Measurements from ENCODE around the gene CYP3A7.
"Not testable (repeated sequence)": the region's sequence is repeated elsewhere in the genome, so short reads cannot be mapped to it uniquely, and the experiment has no call there.

The CYP3A7 gene

GRCh38 chr7:99685871-99686608 lies 49.0 kb downstream of the CYP3A7 start:
- not testable (repeated sequence) for H3K4me1 ChIP-seq; H3K4me3 ChIP-seq (ENCODE audit: low read depth, low read length); H3K9me3 ChIP-seq (ENCODE audit: control insufficient read depth, low read length); H3K79me2 ChIP-seq; H3K9ac ChIP-seq; H3K27ac ChIP-seq; H2AFZ ChIP-seq; H3K27me3 ChIP-seq (ENCODE audit: control insufficient read depth, insufficient read depth, low read length); H3K36me3 ChIP-seq (ENCODE audit: control insufficient read depth, insufficient read depth, low read length); H3K4me2 ChIP-seq (ENCODE audit: low read length)

GRCh38 chr7:99685129-99685758 lies 49.8 kb downstream of the CYP3A7 start:
- Histone ChIP-seq H3K79me2 (no peaks in the 10 kb centered on the region), H3K27me3 (ENCODE audit: control insufficient read depth, insufficient read depth, low read length) (no peaks in the 10 kb centered on the region), H3K9me3 (ENCODE audit: control insufficient read depth, low read length) (no peaks in the 10 kb centered on the region), H3K4me1 (no peaks in the 10 kb centered on the region), H3K27ac (no peak overlapping the region), H3K9ac (no peak overlapping the region), H2AFZ (no peak overlapping the region), H3K4me2 (ENCODE audit: low read length) (no peak overlapping the region), H3K4me3 (ENCODE audit: low read depth, low read length) (no peak overlapping the region), H3K36me3 (ENCODE audit: control insufficient read depth, insufficient read depth, low read length) (no peaks in the 10 kb centered on the region)
- no peak for TF ChIP-seq CTCF (IDR thresholded peaks at IDR 0.05)

GRCh38 chr7:99679400-99680191 lies 55.4 kb downstream of the CYP3A7 start, which contains the start of gene CYP3A5:
Gene CYP3A5, minus strand, starts transcription at chr7:99679996. Its CDS starts 100 bp downstream, at chr7:99679896.
- Histone ChIP-seq H3K27me3 (ENCODE audit: control insufficient read depth, insufficient read depth, low read length) (no peaks in the 10 kb centered on the region), H3K79me2 (no peaks in the 10 kb centered on the region), H3K4me3 (ENCODE audit: low read depth, low read length) (no peak within 1 kb of the TSS), H3K36me3 (ENCODE audit: control insufficient read depth, insufficient read depth, low read length) (no peaks in the 10 kb centered on the region), H3K9ac (no peak within 1 kb of the TSS), H3K9me3 (ENCODE audit: control insufficient read depth, low read length) (no peaks in the 10 kb centered on the region), H2AFZ (no peak within 1 kb of the TSS), H3K27ac (no peak within 1 kb of the TSS), H3K4me1 (no peaks in the 10 kb centered on the region), H3K4me2 (ENCODE audit: low read length) (peak within 1 kb of the TSS; percentile 37)
- no peak for TF ChIP-seq CTCF (IDR thresholded peaks at IDR 0.05)

DNA sequence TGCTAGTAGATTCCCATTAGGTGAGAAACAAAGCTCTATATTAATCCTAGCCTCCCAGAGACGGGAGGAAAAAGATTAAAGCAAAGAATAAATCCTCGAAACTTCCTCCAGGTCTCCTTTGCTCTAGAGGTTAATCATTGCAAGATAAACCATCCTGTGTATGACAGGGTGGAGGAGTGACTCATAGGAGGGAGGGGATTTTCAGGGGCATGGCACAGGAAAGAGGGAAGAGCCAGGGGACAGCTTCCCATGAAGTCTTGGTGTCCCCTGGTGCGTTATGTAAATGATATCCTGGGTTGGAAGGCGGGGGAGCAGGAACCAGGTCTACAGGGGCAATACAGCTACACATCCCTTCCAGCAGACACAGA lies 56.0 kb downstream of the CYP3A7 start:
- Histone ChIP-seq H3K79me2 (no peaks in the 10 kb centered on the region), H3K4me2 (ENCODE audit: low read length) (no peak overlapping the region), H3K27ac (no peak overlapping the region), H3K9me3 (ENCODE audit: control insufficient read depth, low read length) (no peaks in the 10 kb centered on the region), H3K36me3 (ENCODE audit: control insufficient read depth, insufficient read depth, low read length) (no peaks in the 10 kb centered on the region), H2AFZ (no peak overlapping the region), H3K4me3 (ENCODE audit: low read depth, low read length) (no peak overlapping the region), H3K27me3 (ENCODE audit: control insufficient read depth, insufficient read depth, low read length) (no peaks in the 10 kb centered on the region), H3K4me1 (no peaks in the 10 kb centered on the region), H3K9ac (no peak overlapping the region)
- TF ChIP-seq CTCF (IDR thresholded peaks at IDR 0.05): no peak

- no peak overlapping the region for H2AFZ ChIP-seq
- no peak for TF ChIP-seq CTCF (IDR thresholded peaks at IDR 0.05)
- H3K4me2 ChIP-seq (ENCODE audit: low read length): no peak overlapping the region
- H3K27me3 ChIP-seq (ENCODE audit: control insufficient read depth, insufficient read depth, low read length): no peaks in the 10 kb centered on the region
- H3K9ac ChIP-seq: no peak overlapping the region
- no peak overlapping the region for H3K4me3 ChIP-seq (ENCODE audit: low read depth, low read length)
- H3K9me3 ChIP-seq (ENCODE audit: control insufficient read depth, low read length): no peaks in the 10 kb centered on the region
- H3K36me3 ChIP-seq (ENCODE audit: control insufficient read depth, insufficient read depth, low read length): no peaks in the 10 kb centered on the region
- no peaks in the 10 kb centered on the region for H3K4me1 ChIP-seq
- no peaks in the 10 kb centered on the region for H3K79me2 ChIP-seq
- no peak overlapping the region for H3K27ac ChIP-seq
These were observed 57.3 kb downstream of the CYP3A7 start for GRCh38 chr7:99677648-99678045.
